Coronary artery (tissue), 2 donors: ENCODE measurements around the gene PRDM16.

ENCODE experiments used
- DNase-seq: peaks from one replicate; pipeline ENCODE4 v3.0.0-alpha.2; 2017; ENCODE audit warnings: low spot score
- H3K27ac ChIP-seq, 2 donors: fragments of 200-600 bp; sonication (generic); one replicate each; pipeline ENCODE4 v1.5.1; 2016 to 2019
- H3K4me3 ChIP-seq: fragments of 200-600 bp; sonication (generic); 2 replicates; pipeline ENCODE4 v1.5.1; 2016; ENCODE audit warnings: mild to moderate bottlenecking, moderate library complexity
- TF ChIP-seq, protein P1 (sequence below): fragments of 200-600 bp; sonication (generic); IDR thresholded peaks from one replicate; pipeline ENCODE4 v1.5.1; 2019; ENCODE audit warnings: antibody characterized with exemption

PRDM16 gene

DNA sequence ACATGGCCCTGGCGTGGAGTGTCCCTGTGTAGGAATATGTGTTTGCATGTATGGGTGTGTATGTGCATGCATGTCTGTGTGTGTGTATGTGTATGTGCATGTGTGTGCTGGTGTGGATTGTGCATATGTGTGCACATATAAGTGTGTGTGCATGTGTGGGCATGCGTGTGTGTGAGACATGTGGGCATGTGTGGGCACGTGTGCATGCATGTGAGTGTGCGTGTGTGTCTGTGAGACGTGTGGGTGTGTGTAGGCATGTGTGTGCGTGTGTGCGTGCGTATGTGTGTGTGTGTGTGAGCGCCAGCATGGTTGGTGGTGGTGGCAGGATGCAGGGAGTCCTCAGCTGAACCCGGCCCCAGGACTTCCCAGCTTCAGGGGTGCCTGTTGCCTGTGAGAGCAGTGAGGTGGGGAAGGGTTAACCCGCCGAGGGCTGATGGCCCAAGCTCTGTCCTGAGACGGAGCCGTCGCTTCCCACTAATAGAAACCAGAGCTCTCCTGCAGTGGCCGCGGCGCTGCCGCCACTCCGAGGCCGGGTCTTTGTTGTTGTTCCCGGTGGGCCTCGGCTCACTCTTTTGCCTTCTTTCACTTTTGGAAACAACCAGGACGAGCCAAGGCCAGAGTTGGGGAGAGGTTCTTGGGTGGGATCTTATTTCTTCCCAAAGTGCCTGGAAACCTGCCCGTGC is 241.9 kb downstream of the PRDM16 start:
- Histone ChIP-seq H3K4me3 (no peak overlapping the region), H3K27ac (peak overlapping the region; percentile 96 to 100)
- TF ChIP-seq, protein P1, sequence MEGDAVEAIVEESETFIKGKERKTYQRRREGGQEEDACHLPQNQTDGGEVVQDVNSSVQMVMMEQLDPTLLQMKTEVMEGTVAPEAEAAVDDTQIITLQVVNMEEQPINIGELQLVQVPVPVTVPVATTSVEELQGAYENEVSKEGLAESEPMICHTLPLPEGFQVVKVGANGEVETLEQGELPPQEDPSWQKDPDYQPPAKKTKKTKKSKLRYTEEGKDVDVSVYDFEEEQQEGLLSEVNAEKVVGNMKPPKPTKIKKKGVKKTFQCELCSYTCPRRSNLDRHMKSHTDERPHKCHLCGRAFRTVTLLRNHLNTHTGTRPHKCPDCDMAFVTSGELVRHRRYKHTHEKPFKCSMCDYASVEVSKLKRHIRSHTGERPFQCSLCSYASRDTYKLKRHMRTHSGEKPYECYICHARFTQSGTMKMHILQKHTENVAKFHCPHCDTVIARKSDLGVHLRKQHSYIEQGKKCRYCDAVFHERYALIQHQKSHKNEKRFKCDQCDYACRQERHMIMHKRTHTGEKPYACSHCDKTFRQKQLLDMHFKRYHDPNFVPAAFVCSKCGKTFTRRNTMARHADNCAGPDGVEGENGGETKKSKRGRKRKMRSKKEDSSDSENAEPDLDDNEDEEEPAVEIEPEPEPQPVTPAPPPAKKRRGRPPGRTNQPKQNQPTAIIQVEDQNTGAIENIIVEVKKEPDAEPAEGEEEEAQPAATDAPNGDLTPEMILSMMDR = no peak
- DNase-seq = no peak

DNA sequence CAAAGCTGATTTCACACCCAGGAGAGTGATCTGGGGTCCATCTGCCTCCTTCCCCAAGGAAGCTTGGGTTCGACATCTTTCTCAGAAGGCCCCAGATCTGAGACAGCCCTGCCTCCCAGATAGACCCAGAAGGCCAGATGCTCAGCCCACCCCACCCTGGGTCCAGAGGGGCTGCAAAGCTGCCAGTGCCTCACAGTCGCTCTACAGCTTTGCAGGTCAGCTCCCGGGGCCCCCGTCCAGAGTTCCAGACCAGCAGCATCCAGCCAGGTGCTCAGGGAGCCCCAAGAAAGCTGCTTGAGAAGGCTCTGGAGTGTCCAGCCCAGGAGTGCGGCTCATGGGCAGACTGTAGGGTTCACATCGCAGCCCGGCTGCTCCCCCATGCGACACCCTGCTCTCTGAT is 242.7 kb downstream of the PRDM16 start:
- Histone ChIP-seq H3K4me3 (peak overlapping the region; percentile 58), H3K27ac (peak overlapping the region; percentile 96 to 100)
- no peak for DNase-seq
- TF ChIP-seq, protein P1 = no peak

DNA sequence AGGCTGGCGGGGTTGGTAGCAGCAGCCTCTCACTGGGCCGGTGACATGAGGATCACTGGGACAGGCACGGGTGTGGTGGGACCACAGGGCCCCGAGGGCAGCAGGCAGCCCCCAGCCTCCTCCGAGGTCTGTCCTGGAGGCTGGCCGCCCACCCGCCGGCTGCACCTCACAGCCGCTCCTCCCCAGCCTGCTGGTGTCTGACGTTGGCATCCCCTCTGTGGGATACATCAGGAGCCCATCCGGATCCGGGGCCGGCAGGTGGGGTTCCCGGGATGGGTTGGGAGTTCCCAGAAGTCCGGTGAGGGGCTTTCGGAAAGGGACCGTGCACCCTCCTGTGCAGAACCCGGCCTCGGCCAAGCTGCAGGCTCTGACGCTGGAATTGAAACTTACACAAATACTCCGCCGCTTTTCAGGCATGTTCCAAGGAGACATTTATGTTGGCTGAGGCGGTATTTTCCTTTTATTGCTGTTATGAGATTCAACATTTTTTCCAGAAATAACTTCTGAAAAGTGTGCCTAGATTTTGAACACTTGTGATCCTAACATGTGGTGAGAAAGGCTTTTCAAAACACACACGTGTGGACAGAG is 243.4 kb downstream of the PRDM16 start:
- Histone ChIP-seq H3K27ac (peak overlapping the region; percentile 96 to 100), H3K4me3 (peak overlapping the region; percentile 58)
- TF ChIP-seq, protein P1 = no peak
- peak; percentile 89 for DNase-seq

DNA sequence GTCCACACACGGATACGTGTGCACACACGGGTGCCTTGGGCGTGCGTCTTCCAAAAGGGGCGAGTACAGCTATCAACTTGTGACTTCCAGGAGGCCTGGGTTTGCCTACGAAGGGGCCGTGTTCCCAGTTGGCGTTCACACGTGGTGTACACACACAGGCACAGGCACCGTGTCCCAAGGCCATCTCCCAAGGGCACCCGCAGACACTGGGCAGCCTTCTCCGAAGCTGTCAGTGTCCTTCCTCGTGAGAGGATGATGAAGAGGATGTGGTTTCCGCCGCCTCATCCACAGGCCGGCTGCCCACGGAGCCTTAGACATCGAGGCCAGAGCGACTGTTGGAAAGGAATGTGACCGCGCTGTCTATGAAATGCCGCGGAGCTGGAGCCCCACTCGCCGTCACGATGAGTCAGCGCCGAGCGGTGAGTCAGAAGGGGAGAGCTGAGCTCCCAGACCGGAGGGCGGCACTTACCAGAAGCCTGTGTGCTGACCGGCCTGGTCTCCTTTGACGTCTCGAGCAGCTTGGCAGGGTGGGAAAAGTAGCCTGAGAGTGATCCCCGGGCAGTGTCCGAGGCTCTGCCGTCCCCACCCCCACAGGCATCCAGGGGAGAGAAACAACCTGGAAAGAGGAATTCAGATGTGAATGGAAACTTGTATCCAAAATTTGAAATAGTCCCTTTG is 244.0 kb downstream of the PRDM16 start:
- peak overlapping the region; percentile 59 for H3K4me3 ChIP-seq
- H3K27ac ChIP-seq = peak overlapping the region; percentile 96 to 100
- peak; percentile 99 for DNase-seq
- TF ChIP-seq, protein P1 = no peak

DNA sequence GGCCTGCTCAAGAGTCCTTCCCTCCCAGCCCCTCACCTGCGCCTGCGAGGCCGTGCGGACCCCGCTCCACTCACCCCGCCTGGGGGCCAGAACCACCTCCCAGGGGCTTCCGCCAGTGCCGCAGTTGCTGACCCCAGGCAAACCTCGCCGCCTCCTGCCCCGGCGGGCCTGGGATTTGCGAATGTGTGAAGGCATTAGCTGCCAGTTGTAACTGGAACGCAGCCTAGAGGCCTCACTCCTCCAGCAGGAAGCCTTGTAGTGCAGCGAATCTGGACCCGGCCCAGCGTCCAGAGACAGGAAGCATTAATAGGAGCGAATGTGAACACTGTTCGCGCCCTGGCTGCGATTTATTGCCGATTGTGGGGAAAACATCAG is 244.6 kb downstream of the PRDM16 start:
- DNase-seq = peak; percentile 93
- TF ChIP-seq, protein P1 = no peak
- Histone ChIP-seq H3K4me3 (peak overlapping the region; percentile 59), H3K27ac (peak overlapping the region; percentile 96 to 100)

DNA sequence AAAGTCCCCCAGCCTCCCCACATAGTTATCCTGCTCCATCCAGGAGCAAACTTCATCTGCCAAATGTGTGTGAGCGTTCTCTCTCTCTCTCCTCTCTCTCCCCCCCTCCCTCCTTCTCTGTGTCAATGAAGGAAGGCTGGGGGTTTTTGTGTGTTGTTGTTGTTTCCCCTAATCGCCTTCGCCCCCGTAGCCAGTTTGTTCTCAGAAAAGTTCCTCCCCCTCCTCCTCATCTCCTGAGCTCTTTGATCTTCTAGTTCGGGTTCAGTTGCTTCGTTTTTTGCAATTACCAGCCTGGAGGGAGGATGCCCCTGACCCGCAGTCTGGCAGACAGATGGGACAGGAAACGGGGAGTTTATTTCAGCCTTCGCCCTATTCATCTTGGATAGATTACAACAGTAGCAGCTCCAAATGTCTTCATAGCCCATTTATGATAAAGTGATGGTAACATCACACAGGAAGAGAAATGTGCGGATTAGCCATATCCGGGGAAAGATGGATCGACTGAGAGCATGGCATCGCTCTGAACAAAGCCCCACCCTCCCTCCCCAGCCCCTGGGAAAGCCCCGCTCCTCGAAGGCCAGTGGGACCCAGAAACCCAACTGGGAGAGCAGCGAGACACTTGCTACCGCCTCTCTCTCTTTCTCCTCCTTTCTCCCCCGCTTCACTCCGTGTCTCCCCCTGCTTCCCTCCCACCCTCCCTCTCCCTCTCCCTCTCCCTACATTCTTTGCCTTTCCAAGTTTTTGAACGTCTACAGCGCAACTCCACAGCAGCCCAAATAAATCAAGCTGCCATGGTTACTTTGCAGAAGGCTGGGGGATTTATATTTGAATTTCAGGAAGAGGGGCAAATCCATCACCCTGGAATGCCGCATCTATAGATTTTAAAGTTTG is 245.7 kb downstream of the PRDM16 start:
- TF ChIP-seq, protein P1 = no peak
- peak; percentile 83 for DNase-seq
- H3K27ac ChIP-seq = peak overlapping the region; percentile 96 to 100
- H3K4me3 ChIP-seq = peak overlapping the region; percentile 59
